GM13976 (cell line): Measurements from ENCODE around the gene PDE4D.

Experiments
- DNase-seq: peaks from one replicate; pipeline ENCODE4 v3.0.0; 2012; ENCODE audit warnings: low spot score
- in situ Hi-C: fragments of 300-500 bp; cut with MboI; formaldehyde crosslinking; loops from one replicate; pipeline ENCODE4 v1.12.0; 2022; ENCODE audit warnings: low sequenced_read_pairs, mixed read lengths, inconsistent platforms; ENCODE audit not compliant: unreplicated experiment
- TF ChIP-seq, protein P1 (sequence below): IDR thresholded peaks from 2 replicates; pipeline ENCODE4 v1.5.1; 2012; ENCODE audit warnings: borderline replicate concordance, mild to moderate bottlenecking; ENCODE audit not compliant: insufficient read depth; ENCODE audit errors: extremely low read depth, missing control alignments, control extremely low read depth

Gene PDE4D

DNA sequence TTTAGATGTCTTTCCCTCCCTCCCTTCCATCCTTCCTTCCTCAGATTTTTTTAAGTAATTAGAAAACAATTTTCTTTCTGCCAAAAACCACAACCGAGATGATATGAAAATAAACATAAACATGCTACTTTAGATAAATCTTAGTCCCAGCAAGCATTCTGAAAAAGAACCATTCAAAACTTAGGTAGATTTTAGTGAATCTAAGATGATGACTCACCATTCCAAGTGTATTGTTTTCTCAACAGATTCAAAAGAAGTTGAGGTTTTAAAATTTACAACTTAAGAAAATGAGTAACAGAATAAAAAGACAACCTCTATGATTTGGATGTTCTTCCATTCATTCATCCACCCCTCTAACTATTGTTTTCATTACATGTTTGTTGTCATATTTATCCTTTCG is 465.1 kb downstream of the PDE4D start:
- DNase-seq = no peak
- TF ChIP-seq, protein P1, sequence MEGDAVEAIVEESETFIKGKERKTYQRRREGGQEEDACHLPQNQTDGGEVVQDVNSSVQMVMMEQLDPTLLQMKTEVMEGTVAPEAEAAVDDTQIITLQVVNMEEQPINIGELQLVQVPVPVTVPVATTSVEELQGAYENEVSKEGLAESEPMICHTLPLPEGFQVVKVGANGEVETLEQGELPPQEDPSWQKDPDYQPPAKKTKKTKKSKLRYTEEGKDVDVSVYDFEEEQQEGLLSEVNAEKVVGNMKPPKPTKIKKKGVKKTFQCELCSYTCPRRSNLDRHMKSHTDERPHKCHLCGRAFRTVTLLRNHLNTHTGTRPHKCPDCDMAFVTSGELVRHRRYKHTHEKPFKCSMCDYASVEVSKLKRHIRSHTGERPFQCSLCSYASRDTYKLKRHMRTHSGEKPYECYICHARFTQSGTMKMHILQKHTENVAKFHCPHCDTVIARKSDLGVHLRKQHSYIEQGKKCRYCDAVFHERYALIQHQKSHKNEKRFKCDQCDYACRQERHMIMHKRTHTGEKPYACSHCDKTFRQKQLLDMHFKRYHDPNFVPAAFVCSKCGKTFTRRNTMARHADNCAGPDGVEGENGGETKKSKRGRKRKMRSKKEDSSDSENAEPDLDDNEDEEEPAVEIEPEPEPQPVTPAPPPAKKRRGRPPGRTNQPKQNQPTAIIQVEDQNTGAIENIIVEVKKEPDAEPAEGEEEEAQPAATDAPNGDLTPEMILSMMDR = no peak
- in situ Hi-C loops = no loop called here

DNA sequence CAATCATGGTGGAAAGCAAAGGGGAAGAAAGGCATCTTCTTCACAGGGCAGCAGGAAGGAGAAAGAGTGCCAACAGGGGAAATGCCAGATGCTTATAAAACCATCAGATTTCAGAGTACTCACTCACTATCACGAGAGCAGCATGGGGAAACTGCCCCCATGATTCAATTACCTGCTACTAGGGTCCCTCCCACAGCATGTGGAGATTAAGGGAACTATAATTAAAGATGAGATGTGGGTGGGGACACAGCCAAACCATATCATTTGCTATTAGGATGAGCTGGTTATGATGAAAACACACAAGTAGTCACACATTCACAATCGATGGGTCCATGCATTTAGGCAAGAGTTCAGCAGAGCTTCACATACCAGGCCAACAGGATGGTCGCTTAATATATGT is 469.0 kb downstream of the PDE4D start:
- in situ Hi-C loops = no loop called here
- no peak for DNase-seq
- TF ChIP-seq, protein P1 = no peak

DNA sequence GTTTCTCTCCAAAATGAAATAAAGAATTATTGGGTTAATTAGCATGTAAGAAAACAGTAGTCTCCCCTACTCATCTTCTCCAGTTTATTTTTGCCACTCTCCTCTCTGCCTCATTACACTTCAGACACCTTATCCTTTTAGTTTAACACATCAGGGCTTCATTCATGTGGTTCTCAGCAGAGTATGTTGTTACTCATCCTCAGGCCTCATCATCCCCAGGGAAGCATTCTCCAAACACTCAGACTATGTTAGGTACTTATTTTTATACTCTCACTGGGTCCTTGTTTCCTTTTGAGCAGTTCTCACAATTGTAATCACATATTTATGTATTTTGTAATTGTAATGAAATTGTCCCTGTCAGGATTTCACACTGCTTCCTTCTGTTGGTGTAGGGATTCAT is 470.5 kb downstream of the PDE4D start:
- DNase-seq = no peak
- TF ChIP-seq, protein P1 = no peak
- in situ Hi-C loops = no loop called here

DNA sequence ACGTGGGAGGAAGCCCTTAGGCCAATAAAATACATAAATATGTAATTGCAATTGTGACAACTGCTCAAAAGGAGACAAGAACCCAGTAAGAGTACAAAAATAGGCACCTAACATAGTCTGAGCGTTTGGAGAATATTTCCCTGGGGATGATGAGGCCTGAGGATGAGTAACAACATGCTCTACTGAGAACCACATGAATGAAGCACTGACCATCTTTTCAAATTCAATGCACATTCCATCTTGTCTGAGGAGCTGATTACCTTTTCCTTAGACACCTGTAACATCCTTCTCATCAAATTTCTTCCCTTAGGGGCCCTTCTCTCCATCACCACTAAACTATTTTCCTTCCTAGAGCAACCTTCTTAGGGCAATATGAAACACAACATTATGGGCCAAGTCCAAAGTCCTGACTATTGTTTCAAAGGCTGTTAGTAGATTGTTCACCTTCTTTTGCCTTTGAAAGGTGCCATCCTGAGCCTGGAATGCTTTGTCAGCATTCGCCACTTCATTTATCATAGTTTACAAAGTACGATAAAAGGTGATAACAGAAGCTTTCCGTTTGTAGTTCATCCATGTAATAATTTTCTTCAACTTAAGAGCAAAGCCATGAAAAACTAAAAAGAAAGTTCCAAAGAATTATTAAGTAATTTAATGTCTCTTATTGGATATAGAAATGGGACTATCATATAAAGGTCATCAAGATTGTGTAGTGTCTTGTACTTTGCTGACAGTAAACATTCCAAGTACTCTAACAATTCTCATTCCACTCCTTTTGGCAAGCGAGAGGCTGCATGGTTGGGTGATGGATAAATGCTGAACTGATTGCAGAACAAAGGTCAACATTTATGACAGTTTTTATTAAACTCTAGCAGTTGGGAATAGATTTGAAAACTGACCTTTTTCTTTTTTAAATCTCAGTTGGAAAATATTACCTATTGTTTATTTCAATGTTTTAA is 471.3 kb downstream of the PDE4D start:
- in situ Hi-C loops = no loop called here
- TF ChIP-seq, protein P1 = no peak
- DNase-seq = no peak

DNA sequence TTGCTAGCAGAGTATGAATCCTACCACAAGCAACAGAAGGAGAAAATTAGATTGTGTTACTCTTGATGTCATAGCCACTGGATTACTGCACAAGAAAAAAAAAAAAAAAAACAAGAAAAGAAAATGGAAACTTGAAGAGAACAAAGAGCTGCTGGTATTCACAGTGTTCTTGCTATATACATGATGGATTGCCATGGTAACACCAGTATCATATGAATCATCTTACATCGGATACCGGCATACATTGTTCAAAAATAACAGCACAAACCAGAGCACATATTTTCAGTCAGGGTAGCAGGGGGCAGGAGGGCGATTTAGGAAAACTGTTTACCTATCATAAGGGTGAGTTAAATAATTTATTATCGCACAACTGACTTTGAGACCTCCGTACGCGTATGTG is 472.9 kb downstream of the PDE4D start:
- no peak for DNase-seq
- in situ Hi-C loops = no loop called here
- TF ChIP-seq, protein P1 = no peak

DNA sequence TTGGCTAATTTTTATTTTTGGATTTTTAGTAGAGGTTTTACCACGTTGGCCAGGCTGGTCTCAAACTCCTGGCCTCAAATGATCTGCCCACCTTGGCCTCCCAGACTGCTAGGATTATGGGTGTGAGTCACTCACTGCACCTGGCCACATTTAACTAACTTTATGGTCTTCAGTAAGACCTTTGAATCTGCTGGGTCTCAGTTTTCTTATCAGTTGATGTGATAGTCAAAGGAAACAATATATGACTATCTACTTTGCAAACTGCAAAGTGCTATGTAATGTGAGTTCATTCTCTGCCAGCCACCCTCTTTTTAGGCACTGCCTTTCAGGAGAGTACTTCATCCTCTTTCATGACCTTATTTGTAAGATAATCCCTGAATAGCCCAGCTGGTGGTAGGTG is 474.7 kb downstream of the PDE4D start:
- no peak for DNase-seq

More for the DNA sequence above, 474.7 kb downstream of the PDE4D start:
- in situ Hi-C loops = no loop called here
- TF ChIP-seq, protein P1 = no peak
